ENCODE data around the gene PHETA1.

DNA sequence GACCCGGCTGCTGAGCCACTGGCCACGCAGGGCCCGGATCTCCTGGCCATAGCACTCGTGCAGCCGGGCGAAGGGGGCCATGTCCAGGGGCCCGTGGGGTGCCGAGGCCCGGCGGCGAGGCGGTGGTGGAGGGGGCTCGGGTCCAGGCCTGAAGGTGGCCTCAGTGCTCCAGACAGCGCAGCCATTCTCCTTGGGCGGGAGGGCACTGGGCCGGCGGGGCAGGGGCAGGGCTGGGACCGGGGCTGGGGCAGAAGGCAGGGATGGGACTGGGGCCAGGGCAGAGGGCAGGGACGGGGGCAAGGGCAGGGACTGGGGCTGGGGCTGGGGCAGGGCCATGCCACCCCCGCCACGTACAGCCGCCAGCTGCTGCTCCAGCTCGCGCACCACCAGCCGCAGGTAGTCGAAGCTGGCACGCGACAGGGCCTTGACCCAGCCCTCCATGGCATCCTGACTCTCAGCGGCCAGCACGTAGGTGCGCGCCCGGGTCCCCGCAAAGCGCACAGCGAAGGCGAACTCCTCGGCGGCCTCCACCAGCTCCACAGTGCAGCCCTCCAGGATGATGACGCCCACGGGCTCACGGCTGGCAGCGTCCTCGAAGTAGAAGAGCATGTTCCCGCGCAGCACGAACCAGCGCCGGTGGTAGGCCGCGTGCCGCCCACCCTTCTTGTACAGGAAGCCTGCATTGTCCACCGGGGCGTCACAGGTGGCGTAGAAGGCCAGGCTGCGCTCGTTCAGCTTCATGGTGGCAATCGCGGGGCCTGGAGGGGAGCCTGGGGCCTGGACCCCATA is 6.0 kb downstream of the PHETA1 start:
- TF ChIP-seq CTCF (IDR thresholded peaks at IDR 0.05) (no peak), POLR2A (IDR thresholded peaks at IDR 0.05) (no peak)
